Body of pancreas (tissue), 4 donors: Measurements from ENCODE around the gene ITGB4.

ENCODE experiments used
- POLR2A ChIP-seq, 3 donors: fragments of 450-650 bp; IDR thresholded peaks; one replicate each; pipeline ENCODE4 v1.6.1; 2016; ENCODE audit warnings: antibody characterized with exemption in 3 of 3, mild to moderate bottlenecking in 2 of 3
- TF ChIP-seq, protein P1 (sequence below), 7 experiments: fragments of 450-650 bp in 4 of 7; fragments of 200-600 bp in 3 of 7; sonication (generic) in 3 of 7; IDR thresholded peaks; one replicate each; pipeline ENCODE4 v1.5.1; 2016 to 2019; ENCODE audit warnings: antibody characterized with exemption in 7 of 7

DNA sequence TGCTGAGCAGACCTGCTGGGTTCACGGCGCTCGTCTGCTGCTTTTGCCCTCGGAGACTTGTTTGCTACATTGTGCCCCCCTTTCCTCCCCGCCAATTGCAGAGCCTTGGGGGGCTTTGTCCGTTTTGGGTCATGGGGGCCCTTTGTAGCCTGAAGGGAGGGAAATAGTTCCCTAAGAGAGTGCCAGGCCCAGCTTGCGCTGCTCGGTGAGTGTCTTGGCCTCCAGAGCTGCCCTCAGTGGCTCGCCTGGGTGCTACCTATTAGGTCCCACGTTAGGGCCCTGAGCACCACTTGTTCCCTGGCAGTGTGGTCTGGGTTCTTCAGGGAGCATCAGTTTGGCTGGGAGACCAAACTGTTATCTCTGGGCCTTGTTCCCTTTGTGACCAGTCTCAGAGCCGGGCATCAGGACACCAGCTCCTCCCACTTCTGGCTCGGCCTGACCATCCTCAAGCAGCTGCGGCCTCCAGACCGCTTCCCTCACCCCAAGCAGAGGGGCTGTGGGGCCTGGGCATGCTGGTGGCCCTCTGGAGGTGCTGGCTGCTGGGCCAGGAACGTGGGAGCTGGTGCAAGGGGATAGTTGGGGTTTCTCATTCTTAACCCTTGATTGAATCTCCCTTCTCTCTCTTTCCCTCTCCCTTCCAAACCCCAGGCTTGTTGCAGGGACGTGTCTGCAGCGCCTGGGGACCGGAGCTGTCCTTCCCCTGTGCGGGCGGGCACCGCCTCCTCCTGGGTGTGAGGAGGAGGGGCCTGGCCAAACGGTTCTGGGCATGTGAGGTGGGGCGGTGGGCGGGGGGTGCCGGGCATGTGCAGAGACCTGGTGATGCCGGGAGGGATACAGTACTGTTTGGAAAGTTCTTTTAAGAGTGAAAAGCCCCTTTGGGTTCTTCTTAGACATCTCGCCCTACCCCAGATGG, 16.0 kb upstream of the ITGB4 start:
- TF ChIP-seq POLR2A (IDR thresholded peaks at IDR 0.05) = no peak
- TF ChIP-seq, protein P1, sequence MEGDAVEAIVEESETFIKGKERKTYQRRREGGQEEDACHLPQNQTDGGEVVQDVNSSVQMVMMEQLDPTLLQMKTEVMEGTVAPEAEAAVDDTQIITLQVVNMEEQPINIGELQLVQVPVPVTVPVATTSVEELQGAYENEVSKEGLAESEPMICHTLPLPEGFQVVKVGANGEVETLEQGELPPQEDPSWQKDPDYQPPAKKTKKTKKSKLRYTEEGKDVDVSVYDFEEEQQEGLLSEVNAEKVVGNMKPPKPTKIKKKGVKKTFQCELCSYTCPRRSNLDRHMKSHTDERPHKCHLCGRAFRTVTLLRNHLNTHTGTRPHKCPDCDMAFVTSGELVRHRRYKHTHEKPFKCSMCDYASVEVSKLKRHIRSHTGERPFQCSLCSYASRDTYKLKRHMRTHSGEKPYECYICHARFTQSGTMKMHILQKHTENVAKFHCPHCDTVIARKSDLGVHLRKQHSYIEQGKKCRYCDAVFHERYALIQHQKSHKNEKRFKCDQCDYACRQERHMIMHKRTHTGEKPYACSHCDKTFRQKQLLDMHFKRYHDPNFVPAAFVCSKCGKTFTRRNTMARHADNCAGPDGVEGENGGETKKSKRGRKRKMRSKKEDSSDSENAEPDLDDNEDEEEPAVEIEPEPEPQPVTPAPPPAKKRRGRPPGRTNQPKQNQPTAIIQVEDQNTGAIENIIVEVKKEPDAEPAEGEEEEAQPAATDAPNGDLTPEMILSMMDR (IDR thresholded peaks at IDR 0.05) = no peak
